H1 (cell line): ENCODE results near the gene TRIOBP. TPM values are rescaled to one million over a fixed set of nuclear protein-coding genes. Genes with fewer than 3 reads are reported as not detected.

Experiments
- ATF2 ChIP-seq: IDR thresholded peaks from 2 replicates; pipeline ENCODE4 v1.6.1; 2012; ENCODE audit warnings: low read length, inconsistent platforms
- BRCA1 ChIP-seq: IDR thresholded peaks from 2 replicates; pipeline ENCODE4 v1.6.1; 2012; ENCODE audit warnings: low read depth, low read length, improper control_type of control experiment
- CTBP2 ChIP-seq: IDR thresholded peaks from 2 replicates; pipeline ENCODE4 v1.7.0; 2011; ENCODE audit warnings: borderline replicate concordance, mild to moderate bottlenecking, moderate library complexity, mixed read lengths, low read length; ENCODE audit not compliant: insufficient read depth, insufficient read length
- CTCF ChIP-seq, 3 experiments: IDR thresholded peaks; 1 replicate in 2 of 3; 2 replicates in 1 of 3; pipeline versions ENCODE4 v1.5.1 to v1.6.1; 2011; ENCODE audit warnings: low read length in 3 of 3, mild to moderate bottlenecking in 3 of 3, inconsistent platforms in 2 of 3, low read depth in 1 of 3, moderate library complexity in 1 of 3; ENCODE audit not compliant: insufficient read depth in 1 of 3; ENCODE audit errors: control extremely low read depth in 1 of 3
- EGR1 ChIP-seq: IDR thresholded peaks from 2 replicates; pipeline ENCODE4 v1.6.1; 2011; ENCODE audit warnings: low read depth, low read length, borderline replicate concordance
- EZH2 ChIP-seq: fragments of 200-600 bp; sonication (generic); IDR thresholded peaks from 2 replicates; pipeline ENCODE4 v1.7.1; 2012; ENCODE audit warnings: low read depth, mild to moderate bottlenecking, moderate library complexity, low read length, inconsistent platforms; ENCODE audit not compliant: severe bottlenecking
- MAX ChIP-seq: IDR thresholded peaks from 2 replicates; pipeline ENCODE4 v1.6.1; 2012; ENCODE audit warnings: inconsistent platforms
- PHF8 ChIP-seq: fragments of 200-600 bp; sonication (generic); conservative IDR thresholded peaks from 2 replicates; pipeline ENCODE4 v1.7.1; 2012; ENCODE audit warnings: low read depth, mild to moderate bottlenecking, inconsistent platforms, low read length, moderate library complexity
- POLR2A ChIP-seq, 2 experiments: IDR thresholded peaks; 1 replicate in 1 of 2; 2 replicates in 1 of 2; pipeline ENCODE4 v1.6.1; 2011; ENCODE audit warnings: low read depth in 2 of 2, low read length in 2 of 2, mild to moderate bottlenecking in 2 of 2; ENCODE audit errors: control extremely low read depth in 1 of 2
- POLR2AphosphoS5 ChIP-seq: IDR thresholded peaks from 2 replicates; pipeline ENCODE4 v1.6.1; 2011; ENCODE audit warnings: low read depth, low read length
- RXRA ChIP-seq: IDR thresholded peaks from 2 replicates; pipeline ENCODE4 v1.6.1; 2011; ENCODE audit warnings: low read depth, mild to moderate bottlenecking, low read length, moderate library complexity; ENCODE audit not compliant: insufficient read depth
- SIN3A ChIP-seq, 2 experiments: IDR thresholded peaks in 1 of 2; conservative IDR thresholded peaks in 1 of 2; 2 replicates each; pipeline ENCODE4 v1.6.1; 2011 to 2012; ENCODE audit warnings: low read length in 2 of 2, improper control_type of control experiment in 1 of 2, low read depth in 1 of 2, mild to moderate bottlenecking in 1 of 2
- SIX5 ChIP-seq: IDR thresholded peaks from 2 replicates; pipeline ENCODE4 v1.6.1; 2011; ENCODE audit warnings: mild to moderate bottlenecking, low read depth, low read length
- SUZ12 ChIP-seq: fragments of 200-600 bp; sonication (generic); IDR thresholded peaks from 2 replicates; pipeline ENCODE4 v1.6.1; 2012; ENCODE audit warnings: mild to moderate bottlenecking, inconsistent platforms, low read length, moderate library complexity, mixed read lengths
- TAF7 ChIP-seq: optimal IDR thresholded peaks from 2 replicates; pipeline ENCODE3; 2011; ENCODE audit warnings: low read depth, mild to moderate bottlenecking, inconsistent platforms, low read length, moderate library complexity, borderline replicate concordance
- TCF12 ChIP-seq: IDR thresholded peaks from 2 replicates; pipeline ENCODE4 v1.6.1; 2011; ENCODE audit warnings: low read depth, mild to moderate bottlenecking, low read length
- polyA plus RNA-seq, 7 experiments: library from polyadenylated mRNA; depleted of rRNA in 3 of 7; stranded (reverse) in 5 of 7; unstranded in 2 of 7; fragments of >200 nt in 5 of 7; fragments of 200-250 nt in 2 of 7; gene quantifications; 1 replicate in 5 of 7; 2 replicates in 1 of 7; 4 replicates in 1 of 7; pipeline versions ENCODE4 v1.2.1 to v1.2.3, GENCODE V29; 2011 to 2013; ENCODE audit warnings: missing spikeins in 2 of 7, mixed read lengths in 2 of 7
- total RNA-seq: library from RNA; stranded (reverse); fragmentation: NEBNext Ultra II Directional; extraction: Animal tissue kit (Norgen Biotek cat#: 25700); gene quantifications from 2 replicates; pipeline ENCODE4 v1.2.1, GENCODE V29; 2021

Gene TRIOBP
- total and polyA plus RNA-seq, 2 of the 8 experiments (the other 6 are each of a cell fraction or from before 2014, with no cell fraction given) = 18.2 to 27.3 TPM

- no peak for TF ChIP-seq CTCF (IDR thresholded peaks at IDR 0.05; ENCODE audit: control extremely low read depth in 1 of 3, insufficient read depth in 1 of 3, low read depth in 1 of 3, low read length in 3 of 3)
- TF ChIP-seq RXRA = no peak
- TF ChIP-seq ATF2 = no peak
- TF ChIP-seq EGR1 = no peak
- TF ChIP-seq TCF12 = no peak
- no peak for TF ChIP-seq POLR2AphosphoS5
- TF ChIP-seq POLR2A (IDR thresholded peaks at IDR 0.05; ENCODE audit: control extremely low read depth in 1 of 2, low read depth in 2 of 2, low read length in 2 of 2) = peak in 1 of 2 experiments; percentile 33; a peak in 1 of 3 replicates
- TF ChIP-seq TAF7 = no peak
- peak; percentile 39 for TF ChIP-seq EZH2
- TF ChIP-seq PHF8 = peak; percentile 31; the same call in 1 of the 2 replicates
- TF ChIP-seq SUZ12 = peak; percentile 39; the same call in 1 of the 2 replicates
- peak; percentile 62 for TF ChIP-seq MAX
- TF ChIP-seq CTBP2 = no peak
- no peak for TF ChIP-seq BRCA1
- no peak; a peak in 1 of 4 replicates for TF ChIP-seq SIN3A (conservative IDR thresholded peaks at IDR 0.05 in 1 of 2, IDR thresholded peaks at IDR 0.05 in 1 of 2; ENCODE audit: low read depth in 1 of 2, low read length in 2 of 2)
- no peak for TF ChIP-seq SIX5
Observed at GRCh38 chr22:37803639-37804351, 106.9 kb downstream of the TRIOBP start (continued).
